Psoas muscle (tissue), 8 donors: ENCODE results near the gene CAMK1D. TPM values are rescaled to one million over a fixed set of nuclear protein-coding genes. Genes with fewer than 3 reads are reported as not detected.

ENCODE experiments used
- ATAC-seq, 4 donors: fragments of 200-7000 bp; cut with Tn5 transposase; one replicate each; pipeline ENCODE4 v1.9.1; 2020; ENCODE audit warnings: moderate library complexity in 3 of 4, mild to moderate bottlenecking in 2 of 4
- DNase-seq, 2 donors: peaks; one replicate each; pipeline ENCODE4 v3.0.0-alpha.2; 2020
- H3K27ac ChIP-seq: fragments of 200-600 bp; one replicate; pipeline ENCODE4 v1.8.0; 2022
- H3K27me3 ChIP-seq, 3 donors: fragments of 200-600 bp in 1 of 3; one replicate each; pipeline versions ENCODE4 v1.6.1 to v1.8.0; 2013 to 2022; ENCODE audit warnings: low read length in 2 of 3, mild to moderate bottlenecking in 2 of 3, moderate library complexity in 1 of 3; ENCODE audit not compliant: insufficient read depth in 3 of 3
- H3K36me3 ChIP-seq, 2 donors: fragments of 200-600 bp in 1 of 2; one replicate each; pipeline versions ENCODE4 v1.6.1 to v1.8.0; 2013 to 2022; ENCODE audit warnings: low read depth in 1 of 2, mild to moderate bottlenecking in 1 of 2, moderate library complexity in 1 of 2; ENCODE audit not compliant: insufficient read depth in 1 of 2
- H3K4me1 ChIP-seq: fragments of 200-600 bp; one replicate; pipeline ENCODE4 v1.8.0; 2022
- H3K4me3 ChIP-seq: fragments of 200-600 bp; one replicate; pipeline ENCODE4 v1.8.0; 2022; ENCODE audit warnings: mild to moderate bottlenecking
- H3K9me3 ChIP-seq: fragments of 200-600 bp; one replicate; pipeline ENCODE4 v1.8.0; 2022
- WGBS, 3 donors: extraction: QIAGEN DNeasy Blood & Tissue Kit; methylation state at CpG; one replicate each; pipeline versions ENCODE4 v1.1.6 to v1.1.7; 2013; 5-methylcytosine and 5-hydroxymethylcytosine counted together
- intact Hi-C, 2 donors: fragments of 100-400 bp; cut with DNase I; formaldehyde crosslinking; loops; one replicate each; pipeline versions ENCODE4 v1.11.0 to v1.14.2; 2022
- polyA plus RNA-seq, 3 donors: library from polyadenylated mRNA; stranded (reverse); fragments of 200-250 nt; gene quantifications; one replicate each; pipeline ENCODE4 v1.2.3, GENCODE V29; 2013
- total RNA-seq, 4 donors: library from RNA; stranded (reverse); fragmentation: NEBNext Ultra II Directional in 2 of 4; extraction: Animal tissue kit (Norgen Biotek cat#: 25700) in 2 of 4; gene quantifications; one replicate each; pipeline versions ENCODE4 v1.2.1 to v1.2.4, GENCODE V29; 2021 to 2023
- TF ChIP-seq, protein P1 (sequence below): fragments of 200-600 bp; IDR thresholded peaks from one replicate; pipeline ENCODE4 v1.8.0; 2022; ENCODE audit warnings: antibody characterized with exemption
- donor health status: healthy with polysubstance abuse.
- donor health status: DM: no; HTN: no; CAD: no; lungs with moderate emphysema.
- donor health status: Bipolar disorder and iron deficiency.
- donor health status: healthy.
- donor health status: DM: yes; HTN: yes; CAD: no.
- donor health status: DM: no; HTN: no; CAD: no.
- donor health status: DM: no; HTN: no; CAD: no.
- donor health status: DM: yes; HTN: yes; CAD: no.

CAMK1D gene
- total and polyA plus RNA-seq, 7 donors: 0.39 to 1.8 (median 0.53) TPM

GRCh38 chr10:12513775-12514673, 164.7 kb downstream of the CAMK1D start:
- H3K27ac ChIP-seq: no peak overlapping the region
- 67 to 72% (median 72%) methylated on average over 10 of the region's 10 CpGs for WGBS, 3 donors
- H3K4me3 ChIP-seq: no peak overlapping the region
- TF ChIP-seq, protein P1, sequence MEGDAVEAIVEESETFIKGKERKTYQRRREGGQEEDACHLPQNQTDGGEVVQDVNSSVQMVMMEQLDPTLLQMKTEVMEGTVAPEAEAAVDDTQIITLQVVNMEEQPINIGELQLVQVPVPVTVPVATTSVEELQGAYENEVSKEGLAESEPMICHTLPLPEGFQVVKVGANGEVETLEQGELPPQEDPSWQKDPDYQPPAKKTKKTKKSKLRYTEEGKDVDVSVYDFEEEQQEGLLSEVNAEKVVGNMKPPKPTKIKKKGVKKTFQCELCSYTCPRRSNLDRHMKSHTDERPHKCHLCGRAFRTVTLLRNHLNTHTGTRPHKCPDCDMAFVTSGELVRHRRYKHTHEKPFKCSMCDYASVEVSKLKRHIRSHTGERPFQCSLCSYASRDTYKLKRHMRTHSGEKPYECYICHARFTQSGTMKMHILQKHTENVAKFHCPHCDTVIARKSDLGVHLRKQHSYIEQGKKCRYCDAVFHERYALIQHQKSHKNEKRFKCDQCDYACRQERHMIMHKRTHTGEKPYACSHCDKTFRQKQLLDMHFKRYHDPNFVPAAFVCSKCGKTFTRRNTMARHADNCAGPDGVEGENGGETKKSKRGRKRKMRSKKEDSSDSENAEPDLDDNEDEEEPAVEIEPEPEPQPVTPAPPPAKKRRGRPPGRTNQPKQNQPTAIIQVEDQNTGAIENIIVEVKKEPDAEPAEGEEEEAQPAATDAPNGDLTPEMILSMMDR: no peak
- H3K9me3 ChIP-seq: no peaks in the 10 kb centered on the region
- H3K4me1 ChIP-seq: no peaks in the 10 kb centered on the region
- intact Hi-C loops: no loop called here
- no peaks in the 10 kb centered on the region for H3K36me3 ChIP-seq
- no peaks in the 10 kb centered on the region for H3K27me3 ChIP-seq
- no peak for ATAC-seq
- DNase-seq: no peak

DNA sequence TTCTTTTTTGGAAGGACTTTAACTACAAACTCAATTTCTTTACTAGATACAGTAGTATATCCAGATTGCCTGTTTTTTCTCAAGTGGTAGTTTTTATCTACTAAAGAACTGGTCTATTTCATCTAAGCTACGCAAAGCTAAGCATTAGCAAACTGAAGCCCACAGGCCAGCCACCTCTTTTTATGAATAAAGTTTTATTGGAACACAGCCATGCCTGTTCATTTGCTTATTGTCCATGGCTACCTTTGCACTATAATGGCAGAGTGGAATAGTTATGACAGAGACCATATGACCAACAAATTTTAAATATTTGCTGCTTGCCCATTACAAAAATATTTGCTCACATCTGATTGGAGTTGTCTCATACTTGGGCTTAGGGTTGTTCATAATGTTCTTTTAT, 168.7 kb downstream of the CAMK1D start:
- intact Hi-C loops: no loop called here
- ATAC-seq (no peak), DNase-seq (no peak)
- H3K36me3 ChIP-seq: no peaks in the 10 kb centered on the region
- H3K9me3 ChIP-seq: no peaks in the 10 kb centered on the region
- no peak overlapping the region for H3K4me3 ChIP-seq
- TF ChIP-seq, protein P1: no peak
- no peak overlapping the region for H3K27ac ChIP-seq
- no peaks in the 10 kb centered on the region for H3K4me1 ChIP-seq
- 93 to 100% (median 100%) methylated on average over 1 of the region's 1 CpG for WGBS, 3 donors
- H3K27me3 ChIP-seq: no peaks in the 10 kb centered on the region

DNA sequence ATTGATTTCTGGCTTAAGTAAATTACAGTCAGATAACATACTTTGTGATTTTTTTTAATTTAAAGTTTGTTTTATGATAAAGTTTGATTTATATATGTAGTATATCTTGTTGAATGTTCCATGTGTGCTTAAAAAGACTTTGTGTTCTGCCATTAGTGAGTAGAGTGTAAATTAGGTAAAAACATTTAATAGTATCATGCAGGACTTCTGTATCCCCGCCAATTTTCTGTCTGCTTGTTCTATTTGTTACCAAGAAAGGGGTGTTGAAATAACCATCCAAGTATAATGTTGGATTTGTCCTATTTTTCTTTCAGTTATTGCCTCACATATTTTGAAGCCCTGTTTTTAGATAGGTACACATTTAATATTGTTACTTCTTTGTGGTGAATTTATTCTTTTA, 172.1 kb downstream of the CAMK1D start:
- 94 to 98% (median 97%) methylated on average over 1 of the region's 1 CpG for WGBS, 3 donors
- Histone ChIP-seq H3K9me3 (peaks cover 3% of the 10 kb centered on the region), H3K27me3 (no peaks in the 10 kb centered on the region), H3K27ac (no peak overlapping the region), H3K36me3 (no peaks in the 10 kb centered on the region), H3K4me1 (no peaks in the 10 kb centered on the region), H3K4me3 (no peak overlapping the region)
- TF ChIP-seq, protein P1: no peak
- intact Hi-C loops: no loop called here
- DNase-seq: no peak
- ATAC-seq: no peak

- ATAC-seq (no peak), DNase-seq (no peak)
- H3K9me3 ChIP-seq: peaks cover 3% of the 10 kb centered on the region
- H3K36me3 ChIP-seq: no peaks in the 10 kb centered on the region
- H3K27ac ChIP-seq: no peak overlapping the region
- intact Hi-C loops: no loop called here
- H3K4me1 ChIP-seq: no peaks in the 10 kb centered on the region
- WGBS, 3 donors: 88 to 92% (median 89%) methylated on average over 5 of the region's 5 CpGs
- H3K4me3 ChIP-seq: no peak overlapping the region
- TF ChIP-seq, protein P1: no peak
- H3K27me3 ChIP-seq: no peaks in the 10 kb centered on the region
Measured at GRCh38 chr10:12526311-12526710, 177.0 kb downstream of the CAMK1D start.
